CD14-positive monocyte (primary cell): ENCODE results near the gene KRTAP21-1. TPM values are rescaled to one million over a fixed set of nuclear protein-coding genes. Genes with fewer than 3 reads are reported as not detected.

ENCODE experiments used
- DNase-seq, 3 donors: peaks; one replicate each; pipeline ENCODE4 v3.0.0-alpha.2; 2011 to 2022
- H2AFZ ChIP-seq: 2 replicates; pipeline ENCODE4 v1.6.0; 2012; ENCODE audit warnings: mild to moderate bottlenecking, low read depth, low read length, inconsistent platforms; ENCODE audit not compliant: insufficient read depth, poor library complexity, severe bottlenecking
- H3K27ac ChIP-seq, 2 donors: 1 replicate in 1 of 2; 2 replicates in 1 of 2; pipeline ENCODE4 v1.5.1; 2012 to 2013; ENCODE audit warnings: low read length in 2 of 2, control low read depth in 1 of 2, inconsistent platforms in 1 of 2, low read depth in 1 of 2, mild to moderate bottlenecking in 1 of 2
- H3K27me3 ChIP-seq, 2 donors: one replicate each; pipeline versions ENCODE4 v1.6.0 to v1.6.1; 2011 to 2013; ENCODE audit warnings: low read length in 2 of 2; ENCODE audit not compliant: control insufficient read depth in 2 of 2, insufficient read depth in 2 of 2
- H3K36me3 ChIP-seq, 2 donors: replicated peaks in 1 of 2; 1 replicate in 1 of 2; 2 replicates in 1 of 2; pipeline versions ENCODE4 v1.5.1 to v1.6.1; 2012 to 2013; ENCODE audit warnings: low read length in 2 of 2, control low read depth in 1 of 2, inconsistent platforms in 1 of 2, mild to moderate bottlenecking in 1 of 2; ENCODE audit not compliant: insufficient read depth in 2 of 2, control insufficient read depth in 1 of 2
- H3K4me1 ChIP-seq, 2 donors: 1 replicate in 1 of 2; 2 replicates in 1 of 2; pipeline versions ENCODE4 v1.5.1 to v1.6.1; 2012 to 2013; ENCODE audit warnings: low read length in 2 of 2, control low read depth in 1 of 2, inconsistent platforms in 1 of 2, mild to moderate bottlenecking in 1 of 2, moderate library complexity in 1 of 2; ENCODE audit not compliant: insufficient read depth in 2 of 2, control insufficient read depth in 1 of 2
- H3K4me2 ChIP-seq: replicated peaks from 2 replicates; pipeline ENCODE3; 2012; ENCODE audit warnings: low read length, moderate library complexity, mild to moderate bottlenecking; ENCODE audit not compliant: poor library complexity, severe bottlenecking; ENCODE audit errors: extremely low read depth
- H3K4me3 ChIP-seq, 3 experiments: fragments of 200-600 bp in 1 of 3; sonication (generic) in 1 of 3; replicated peaks in 1 of 3; 1 replicate in 2 of 3; 2 replicates in 1 of 3; pipeline ENCODE4 v1.5.1; 2011 to 2013; ENCODE audit warnings: low read length in 3 of 3, mild to moderate bottlenecking in 3 of 3, control low read depth in 2 of 3, low read depth in 2 of 3, inconsistent platforms in 1 of 3, moderate library complexity in 1 of 3
- H3K79me2 ChIP-seq: 2 replicates; pipeline ENCODE4 v1.6.0; 2012; ENCODE audit warnings: mild to moderate bottlenecking, control low read depth, inconsistent platforms, low read length, moderate library complexity; ENCODE audit not compliant: insufficient read depth
- H3K9ac ChIP-seq: 2 replicates; pipeline ENCODE4 v1.6.0; 2017; ENCODE audit warnings: low read length, mild to moderate bottlenecking; ENCODE audit not compliant: insufficient read depth, poor library complexity, severe bottlenecking
- H3K9me3 ChIP-seq, 2 donors: replicated peaks in 1 of 2; 1 replicate in 1 of 2; 2 replicates in 1 of 2; pipeline versions ENCODE4 v1.5.1 to v1.6.1; 2012 to 2013; ENCODE audit warnings: low read length in 2 of 2, control low read depth in 1 of 2; ENCODE audit not compliant: control insufficient read depth in 1 of 2, insufficient read depth in 1 of 2
- H4K20me1 ChIP-seq: 2 replicates; pipeline ENCODE4 v1.6.0; 2012; ENCODE audit warnings: mild to moderate bottlenecking, low read length, control low read depth, moderate library complexity; ENCODE audit not compliant: insufficient read depth
- H3K27ac Mint-ChIP-seq, 7 donors: one replicate each; pipeline ENCODE4 v1.8.0; 2020; ENCODE audit warnings: mild to moderate bottlenecking in 7 of 7, mixed read lengths in 7 of 7, moderate library complexity in 6 of 7, inconsistent platforms in 2 of 7
- H3K27me3 Mint-ChIP-seq, 3 donors: one replicate each; pipeline ENCODE4 v1.8.0; 2021 to 2022; ENCODE audit warnings: low read depth in 3 of 3, mild to moderate bottlenecking in 3 of 3, mixed read lengths in 3 of 3, moderate library complexity in 3 of 3, inconsistent platforms in 1 of 3
- H3K36me3 Mint-ChIP-seq, 2 donors: one replicate each; pipeline ENCODE4 v1.8.0; 2020; ENCODE audit warnings: mixed read lengths in 2 of 2, inconsistent platforms in 1 of 2, mild to moderate bottlenecking in 1 of 2
- H3K4me1 Mint-ChIP-seq: one replicate; pipeline ENCODE4 v1.8.0; 2020; ENCODE audit warnings: mild to moderate bottlenecking, mixed read lengths
- H3K4me3 Mint-ChIP-seq, 2 donors: one replicate each; pipeline ENCODE4 v1.8.0; 2020; ENCODE audit warnings: mild to moderate bottlenecking in 2 of 2, mixed read lengths in 2 of 2, moderate library complexity in 1 of 2
- H3K9me3 Mint-ChIP-seq, 7 donors: one replicate each; pipeline ENCODE4 v1.8.0; 2020 to 2022; ENCODE audit warnings: mixed read lengths in 7 of 7, mild to moderate bottlenecking in 6 of 7, moderate library complexity in 6 of 7, inconsistent platforms in 2 of 7
- CTCF ChIP-seq: fragments of 200-600 bp; IDR thresholded peaks from one replicate; pipeline ENCODE4 v1.8.0; 2022; ENCODE audit warnings: antibody characterized with exemption, mild to moderate bottlenecking
- intact Hi-C, 2 donors: fragments of 100-400 bp; cut with micrococcal nuclease; formaldehyde crosslinking; loops; one replicate each; pipeline versions ENCODE4 v1.15.0 to v1.15.1; 2023
- polyA plus RNA-seq, 3 donors: library from polyadenylated mRNA; depleted of rRNA in 1 of 3; unstranded in 2 of 3; stranded (reverse) in 1 of 3; fragments of 300-500 nt in 2 of 3; fragments of >200 nt in 1 of 3; fragmentation: Illumina TruSeq in 2 of 3; gene quantifications; 1 replicate in 2 of 3; 2 replicates in 1 of 3; pipeline ENCODE4 v1.2.3, GENCODE V29; 2012 to 2021
- small RNA-seq: library from RNA; depleted of rRNA; stranded (forward); fragments of <200 nt; gene quantifications from one replicate; pipeline ENCODE3, GENCODE V24; 2012; ENCODE audit warnings: low read depth; ENCODE audit not compliant: insufficient read length

KRTAP21-1 gene
- polyA plus RNA-seq, 3 donors = not detected

DNA sequence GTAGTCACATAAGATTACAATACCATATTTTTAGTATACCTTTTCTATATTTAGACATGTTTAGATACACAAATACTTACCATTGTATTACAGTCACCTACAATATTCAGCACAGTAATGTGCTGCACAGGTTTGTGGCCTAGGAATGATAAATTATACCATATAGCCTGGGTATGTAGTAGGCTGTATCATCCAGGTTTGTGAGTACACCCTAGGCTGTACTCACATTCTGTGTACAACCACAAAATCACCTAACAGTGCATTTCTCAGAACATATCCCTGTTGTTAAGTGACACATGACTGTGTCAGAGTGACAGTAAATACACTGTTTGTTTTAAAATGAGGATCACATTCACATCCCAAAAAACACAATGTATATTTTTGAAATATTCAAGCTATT lies 47.8 kb downstream of the KRTAP21-1 start:
- Mint-ChIP-seq H3K27ac (no peak overlapping the region), H3K4me1 (no peaks in the 10 kb centered on the region), H3K9me3 (peaks cover 0 to 10% (median 4%) of the 10 kb centered on the region in 7 donors), H3K4me3 (no peak overlapping the region), H3K27me3 (no peaks in the 10 kb centered on the region), H3K36me3 (no peaks in the 10 kb centered on the region)
- Histone ChIP-seq H3K36me3 (no peaks in the 10 kb centered on the region), H3K4me2 (no peak overlapping the region), H3K4me3 (no peak overlapping the region), H3K27ac (no peak overlapping the region), H3K79me2 (no peaks in the 10 kb centered on the region), H3K9me3 (peaks cover 4 to 5% of the 10 kb centered on the region in 2 donors), H4K20me1 (no peaks in the 10 kb centered on the region), H3K4me1 (no peaks in the 10 kb centered on the region), H2AFZ (no peak overlapping the region), H3K9ac (no peak overlapping the region), H3K27me3 (no peaks in the 10 kb centered on the region)
- no peak for TF ChIP-seq CTCF
- intact Hi-C loops = no loop called here
- no peak for DNase-seq

Small RNAs within 50 kb of the gene (small RNA-seq; reads per million reads assigned to genes)
- gene AP000244.1 = not detected
- gene KRTAP21-3 = not detected
- gene KRTAP8-2P = not detected

Other genes starting within 250 kb of the KRTAP21-1 start
- not detected for gene KRTAP19-6, start 213.6 kb downstream of the KRTAP21-1 start, polyA plus RNA-seq
- gene KRTAP19-7, start 194.1 kb downstream of the KRTAP21-1 start, polyA plus RNA-seq = not detected
- gene KRTAP22-2, start 165.0 kb downstream of the KRTAP21-1 start, polyA plus RNA-seq = not detected
- gene KRTAP6-3, start 163.0 kb downstream of the KRTAP21-1 start, polyA plus RNA-seq = not detected
- not detected for gene KRTAP6-2, start 156.5 kb downstream of the KRTAP21-1 start, polyA plus RNA-seq
- gene KRTAP22-1, start 154.3 kb downstream of the KRTAP21-1 start, polyA plus RNA-seq = not detected
- gene KRTAP6-1, start 141.5 kb downstream of the KRTAP21-1 start, polyA plus RNA-seq = not detected
- not detected for gene KRTAP20-1, start 139.0 kb downstream of the KRTAP21-1 start, polyA plus RNA-seq
- gene KRTAP20-4, start 134.8 kb downstream of the KRTAP21-1 start, polyA plus RNA-seq = not detected
- not detected for gene KRTAP20-2, start 120.2 kb downstream of the KRTAP21-1 start, polyA plus RNA-seq
- gene KRTAP20-3, start 112.6 kb downstream of the KRTAP21-1 start, polyA plus RNA-seq = not detected
- gene KRTAP21-3, start 36.7 kb downstream of the KRTAP21-1 start, polyA plus RNA-seq = not detected
- not detected for gene KRTAP21-2, start 8.2 kb downstream of the KRTAP21-1 start, polyA plus RNA-seq
- not detected for gene KRTAP8-1, start 57.8 kb upstream of the KRTAP21-1 start, polyA plus RNA-seq
- under 1 TPM in 1 of 3 donors, not detected in 2; 0.13 TPM for gene KRTAP7-1, start 74.3 kb upstream of the KRTAP21-1 start, polyA plus RNA-seq
- gene KRTAP11-1, start 126.2 kb upstream of the KRTAP21-1 start, polyA plus RNA-seq = not detected